K562 (cell line): ENCODE data around the gene SOS1. TPM values are rescaled to one million over a fixed set of nuclear protein-coding genes. Genes with fewer than 3 reads are reported as not detected.

ENCODE experiments used
- ATAC-seq: fragments of 200-7000 bp; cut with Tn5 transposase; 3 replicates; pipeline ENCODE4 v1.9.1; 2020; ENCODE audit warnings: moderate library complexity
- BruUV-seq: library from RNA; stranded (reverse); fragments of 400-500 nt; replicated peaks from 2 replicates; lab custom pipeline; 2021; lab: Mats Ljungman, UMichigan
- CTCF ChIA-PET: fragments of 300-600 bp; formaldehyde crosslinking; extraction: SDS; loops from one replicate; lab custom pipeline; 2021; ENCODE audit warnings: low intra/inter-chr PET ratio; lab: Yijun Ruan, JAX
- POLR2A ChIA-PET: fragments of 300-600, 350-650 bp; sonication (Branson Sonifier 250); formaldehyde crosslinking; extraction: SDS; loops from one replicate; lab custom pipeline; 2021; ENCODE audit warnings: antibody characterized with exemption, inconsistent platforms; lab: Yijun Ruan, JAX
- DNase-seq, 4 experiments: peaks; one replicate each; pipeline versions ENCODE4 v3.0.0 to v3.0.0-alpha.2; 2011 to 2018; ENCODE audit warnings: low spot score in 3 of 4, mixed read lengths in 3 of 4; ENCODE audit errors: extremely low read depth in 1 of 4
- FAIRE-seq: peaks from 2 replicates; lab custom pipeline; 2011; peaks lifted over from hg19 to GRCh38; lab: Jason Lieb, UNC
- H2AFZ ChIP-seq: 2 replicates; pipeline ENCODE4 v1.6.0; 2011; ENCODE audit warnings: low read depth, low read length, control low read depth, inconsistent platforms
- H3K27ac ChIP-seq: fragments of 200-600 bp; 3 replicates; pipeline ENCODE4 v1.8.0; 2011; ENCODE audit warnings: low read depth, mild to moderate bottlenecking, control low read depth, inconsistent platforms, low read length, moderate library complexity, mixed read lengths; ENCODE audit errors: extremely low read depth
- H3K27me3 ChIP-seq, 2 experiments: fragments of 300-600 bp in 1 of 2; 2 replicates in 1 of 2; 3 replicates in 1 of 2; pipeline versions ENCODE4 v1.6.0 to v1.8.0; 2011; ENCODE audit warnings: inconsistent platforms in 2 of 2, low read length in 2 of 2, mild to moderate bottlenecking in 1 of 2, mixed read lengths in 1 of 2, moderate library complexity in 1 of 2; ENCODE audit not compliant: control insufficient read depth in 2 of 2, insufficient read depth in 2 of 2
- H3K36me3 ChIP-seq: fragments of 300-600 bp; 3 replicates; pipeline ENCODE4 v1.8.0; 2011; ENCODE audit warnings: mild to moderate bottlenecking, low read length, inconsistent platforms; ENCODE audit not compliant: control insufficient read depth, insufficient read depth
- H3K4me1 ChIP-seq, 2 experiments: fragments of 200-600 bp in 1 of 2; replicated peaks in 1 of 2; 2 replicates in 1 of 2; 3 replicates in 1 of 2; pipeline versions ENCODE4 v1.5.1 to v1.8.0; 2011; ENCODE audit warnings: inconsistent platforms in 2 of 2, low read length in 2 of 2, mild to moderate bottlenecking in 1 of 2, mixed read lengths in 1 of 2, moderate library complexity in 1 of 2; ENCODE audit not compliant: control insufficient read depth in 2 of 2, insufficient read depth in 2 of 2
- H3K4me2 ChIP-seq: 2 replicates; pipeline ENCODE4 v1.6.1; 2011; ENCODE audit warnings: low read length, control low read depth, inconsistent platforms, mixed read lengths; ENCODE audit not compliant: insufficient read depth
- H3K4me3 ChIP-seq: fragments of 200-600 bp; sonication (generic), shearing (Covaris generic); 2 replicates; pipeline ENCODE4 v1.5.1; 2016; ENCODE audit warnings: control low read depth, inconsistent platforms
- H3K79me2 ChIP-seq: fragments of 200-600 bp; 3 replicates; pipeline ENCODE4 v1.8.0; 2011; ENCODE audit warnings: low read length, inconsistent platforms; ENCODE audit not compliant: control insufficient read depth, insufficient read depth
- H3K9ac ChIP-seq, 2 experiments: 2 replicates each; pipeline versions ENCODE4 v1.6.0 to v1.6.1; 2011; ENCODE audit warnings: low read depth in 2 of 2, low read length in 2 of 2, control low read depth in 1 of 2, inconsistent platforms in 1 of 2, mild to moderate bottlenecking in 1 of 2, mixed read lengths in 1 of 2; ENCODE audit not compliant: insufficient read depth in 1 of 2
- H3K9me1 ChIP-seq: one replicate; pipeline ENCODE4 v1.6.0; 2011; ENCODE audit warnings: inconsistent platforms, mild to moderate bottlenecking, low read length, moderate library complexity; ENCODE audit not compliant: control insufficient read depth, insufficient read depth
- H3K9me3 ChIP-seq: replicated peaks from 2 replicates; pipeline ENCODE4 v1.5.1; 2011; ENCODE audit warnings: low read depth, low read length, inconsistent platforms; ENCODE audit not compliant: control insufficient read depth, insufficient read depth
- H4K20me1 ChIP-seq: replicated peaks from 2 replicates; pipeline ENCODE4 v1.6.1; 2011; ENCODE audit warnings: low read length, inconsistent platforms, mixed read lengths; ENCODE audit not compliant: control insufficient read depth, insufficient read depth
- C11orf30 ChIP-seq: fragments of 450-650 bp; IDR thresholded peaks from 2 replicates; pipeline ENCODE4 v1.6.1; 2016; ENCODE audit warnings: low read depth, mild to moderate bottlenecking
- CXXC5 ChIP-seq: fragments of 250-450 bp; sonication (Bioruptor Pico); IDR thresholded peaks from 2 replicates; pipeline ENCODE4 v1.8.0; 2022; ENCODE audit warnings: inconsistent platforms, mild to moderate bottlenecking, moderate library complexity
- PKNOX1 ChIP-seq: fragments of 450-650 bp; IDR thresholded peaks from 2 replicates; pipeline ENCODE4 v1.6.1; 2016
- SMAD3 ChIP-seq: fragments of 450-650 bp; formaldehyde crosslinking; conservative IDR thresholded peaks from 2 replicates; pipeline ENCODE4 v1.4.0; 2020; ENCODE audit warnings: mild to moderate bottlenecking
- TAL1 ChIP-seq: fragments of 450-650 bp; IDR thresholded peaks from 2 replicates; pipeline ENCODE4 v1.6.1; 2016; ENCODE audit warnings: mild to moderate bottlenecking
- TGIF2 ChIP-seq: sonication (generic); formaldehyde crosslinking; IDR thresholded peaks from 2 replicates; pipeline ENCODE4 v1.8.1; 2022; ENCODE audit warnings: mild to moderate bottlenecking, missing genetic modification reagents, moderate library complexity
- ZEB2 ChIP-seq: fragments of 450-650 bp; IDR thresholded peaks from 2 replicates; pipeline ENCODE4 v1.6.1; 2016
- ZNF133 ChIP-seq: fragments of 250-450 bp; sonication (Bioruptor Pico); IDR thresholded peaks from 2 replicates; pipeline ENCODE4 v1.4.0; 2020; ENCODE audit warnings: mild to moderate bottlenecking
- ZNF316 ChIP-seq: fragments of 450-650 bp; IDR thresholded peaks from 2 replicates; pipeline ENCODE4 v1.6.1; 2016
- ZZZ3 ChIP-seq: fragments of 450-650 bp; IDR thresholded peaks from 2 replicates; pipeline ENCODE4 v1.6.1; 2016; ENCODE audit warnings: antibody characterized with exemption, mild to moderate bottlenecking, moderate library complexity
- WGBS: fragments of 100-300 bp; shearing (Covaris generic); methylation state at CpG from one replicate; pipeline ENCODE4 v1.1.6; 2016; ENCODE audit warnings: low coverage, mixed read lengths; ENCODE audit not compliant: insufficient coverage; ENCODE audit errors: missing lambda C conversion rate; 5-methylcytosine and 5-hydroxymethylcytosine counted together
- in situ Hi-C: fragments of 300-500 bp; cut with MboI; formaldehyde crosslinking; loops from 4 replicates; pipeline ENCODE4 v1.15.0; 2018; ENCODE audit warnings: inconsistent platforms, mixed read lengths
- intact Hi-C: fragments of 100-400 bp; cut with micrococcal nuclease; formaldehyde crosslinking; loops from 2 replicates; pipeline ENCODE4 v1.14.2; 2022
- polyA plus RNA-seq, 8 experiments: library from polyadenylated mRNA; depleted of rRNA in 4 of 8; stranded (reverse) in 5 of 8; unstranded in 3 of 8; fragments of >200 nt; fragmentation: Nextera tagmentation in 2 of 8; fragmentation: Illumina TruSeq in 1 of 8; extraction: Ambion mirVana in 2 of 8; extraction: Trizol in 1 of 8; gene quantifications; 2 replicates each; pipeline versions ENCODE4 v1.2.1 to v1.2.3, GENCODE V29; 2011 to 2014; ENCODE audit warnings: inconsistent platforms in 1 of 8, missing spikeins in 1 of 8
- total RNA-seq, 7 experiments: library from RNA; depleted of rRNA in 6 of 7; stranded (reverse); fragments of >200 nt in 6 of 7; fragmentation: Illumina TruSeq in 2 of 7; extraction: Trizol in 2 of 7; gene quantifications; 2 replicates each; pipeline versions ENCODE4 v1.2.1 to v1.2.3, GENCODE V29; 2011 to 2021; ENCODE audit warnings: low replicate concordance in 1 of 7
- TF ChIP-seq, protein P1 (sequence below): fragments of 200-600 bp; sonication (generic); IDR thresholded peaks from one replicate; pipeline ENCODE4 v1.6.1; 2012; ENCODE audit warnings: mild to moderate bottlenecking, low read depth, low read length, inconsistent platforms

The SOS1 gene
- total and polyA plus RNA-seq, 9 of the 15 experiments (the other 6 are each of a cell fraction or from before 2014, with no cell fraction given): 2.5 to 27.1 (median 16.3) TPM

- Histone ChIP-seq H3K4me3 (no peak overlapping the region), H2AFZ (no peak overlapping the region), H3K4me1 (no peaks in the 10 kb centered on the region), H3K4me2 (no peak overlapping the region), H3K27me3 (no peaks in the 10 kb centered on the region), H3K9me3 (no peaks in the 10 kb centered on the region), H3K27ac (no peak overlapping the region), H3K9me1 (no peaks in the 10 kb centered on the region), H4K20me1 (no peaks in the 10 kb centered on the region), H3K79me2 (no peaks in the 10 kb centered on the region), H3K9ac (no peak overlapping the region), H3K36me3 (peaks cover 25% of the 10 kb centered on the region)
- intact Hi-C loops (no loop called here), in situ Hi-C loops (no loop called here)
- FAIRE-seq (no peak), DNase-seq (no peak), ATAC-seq (no peak)
- WGBS: 85% methylated on average over 6 of the region's 6 CpGs
- POLR2A ChIA-PET: no interaction called here
- CTCF ChIA-PET: no interaction called here
- no TSS peak for BruUV-seq
- TF ChIP-seq ZNF133 (CRISPR knock-in tag): no peak
- TF ChIP-seq CXXC5: no peak
- TF ChIP-seq C11orf30: peak; percentile 42; the same call in 1 of the 2 replicates
- no peak for TF ChIP-seq ZEB2
- TF ChIP-seq ZNF316: peak; percentile 49; the same call in 1 of the 2 replicates
- TF ChIP-seq SMAD3 (CRISPR knock-in tag): no peak
- no peak for TF ChIP-seq ZZZ3
- TF ChIP-seq TAL1: no peak
- no peak for TF ChIP-seq TGIF2 (CRISPR knock-in tag)
- no peak for TF ChIP-seq PKNOX1
- TF ChIP-seq, protein P1, sequence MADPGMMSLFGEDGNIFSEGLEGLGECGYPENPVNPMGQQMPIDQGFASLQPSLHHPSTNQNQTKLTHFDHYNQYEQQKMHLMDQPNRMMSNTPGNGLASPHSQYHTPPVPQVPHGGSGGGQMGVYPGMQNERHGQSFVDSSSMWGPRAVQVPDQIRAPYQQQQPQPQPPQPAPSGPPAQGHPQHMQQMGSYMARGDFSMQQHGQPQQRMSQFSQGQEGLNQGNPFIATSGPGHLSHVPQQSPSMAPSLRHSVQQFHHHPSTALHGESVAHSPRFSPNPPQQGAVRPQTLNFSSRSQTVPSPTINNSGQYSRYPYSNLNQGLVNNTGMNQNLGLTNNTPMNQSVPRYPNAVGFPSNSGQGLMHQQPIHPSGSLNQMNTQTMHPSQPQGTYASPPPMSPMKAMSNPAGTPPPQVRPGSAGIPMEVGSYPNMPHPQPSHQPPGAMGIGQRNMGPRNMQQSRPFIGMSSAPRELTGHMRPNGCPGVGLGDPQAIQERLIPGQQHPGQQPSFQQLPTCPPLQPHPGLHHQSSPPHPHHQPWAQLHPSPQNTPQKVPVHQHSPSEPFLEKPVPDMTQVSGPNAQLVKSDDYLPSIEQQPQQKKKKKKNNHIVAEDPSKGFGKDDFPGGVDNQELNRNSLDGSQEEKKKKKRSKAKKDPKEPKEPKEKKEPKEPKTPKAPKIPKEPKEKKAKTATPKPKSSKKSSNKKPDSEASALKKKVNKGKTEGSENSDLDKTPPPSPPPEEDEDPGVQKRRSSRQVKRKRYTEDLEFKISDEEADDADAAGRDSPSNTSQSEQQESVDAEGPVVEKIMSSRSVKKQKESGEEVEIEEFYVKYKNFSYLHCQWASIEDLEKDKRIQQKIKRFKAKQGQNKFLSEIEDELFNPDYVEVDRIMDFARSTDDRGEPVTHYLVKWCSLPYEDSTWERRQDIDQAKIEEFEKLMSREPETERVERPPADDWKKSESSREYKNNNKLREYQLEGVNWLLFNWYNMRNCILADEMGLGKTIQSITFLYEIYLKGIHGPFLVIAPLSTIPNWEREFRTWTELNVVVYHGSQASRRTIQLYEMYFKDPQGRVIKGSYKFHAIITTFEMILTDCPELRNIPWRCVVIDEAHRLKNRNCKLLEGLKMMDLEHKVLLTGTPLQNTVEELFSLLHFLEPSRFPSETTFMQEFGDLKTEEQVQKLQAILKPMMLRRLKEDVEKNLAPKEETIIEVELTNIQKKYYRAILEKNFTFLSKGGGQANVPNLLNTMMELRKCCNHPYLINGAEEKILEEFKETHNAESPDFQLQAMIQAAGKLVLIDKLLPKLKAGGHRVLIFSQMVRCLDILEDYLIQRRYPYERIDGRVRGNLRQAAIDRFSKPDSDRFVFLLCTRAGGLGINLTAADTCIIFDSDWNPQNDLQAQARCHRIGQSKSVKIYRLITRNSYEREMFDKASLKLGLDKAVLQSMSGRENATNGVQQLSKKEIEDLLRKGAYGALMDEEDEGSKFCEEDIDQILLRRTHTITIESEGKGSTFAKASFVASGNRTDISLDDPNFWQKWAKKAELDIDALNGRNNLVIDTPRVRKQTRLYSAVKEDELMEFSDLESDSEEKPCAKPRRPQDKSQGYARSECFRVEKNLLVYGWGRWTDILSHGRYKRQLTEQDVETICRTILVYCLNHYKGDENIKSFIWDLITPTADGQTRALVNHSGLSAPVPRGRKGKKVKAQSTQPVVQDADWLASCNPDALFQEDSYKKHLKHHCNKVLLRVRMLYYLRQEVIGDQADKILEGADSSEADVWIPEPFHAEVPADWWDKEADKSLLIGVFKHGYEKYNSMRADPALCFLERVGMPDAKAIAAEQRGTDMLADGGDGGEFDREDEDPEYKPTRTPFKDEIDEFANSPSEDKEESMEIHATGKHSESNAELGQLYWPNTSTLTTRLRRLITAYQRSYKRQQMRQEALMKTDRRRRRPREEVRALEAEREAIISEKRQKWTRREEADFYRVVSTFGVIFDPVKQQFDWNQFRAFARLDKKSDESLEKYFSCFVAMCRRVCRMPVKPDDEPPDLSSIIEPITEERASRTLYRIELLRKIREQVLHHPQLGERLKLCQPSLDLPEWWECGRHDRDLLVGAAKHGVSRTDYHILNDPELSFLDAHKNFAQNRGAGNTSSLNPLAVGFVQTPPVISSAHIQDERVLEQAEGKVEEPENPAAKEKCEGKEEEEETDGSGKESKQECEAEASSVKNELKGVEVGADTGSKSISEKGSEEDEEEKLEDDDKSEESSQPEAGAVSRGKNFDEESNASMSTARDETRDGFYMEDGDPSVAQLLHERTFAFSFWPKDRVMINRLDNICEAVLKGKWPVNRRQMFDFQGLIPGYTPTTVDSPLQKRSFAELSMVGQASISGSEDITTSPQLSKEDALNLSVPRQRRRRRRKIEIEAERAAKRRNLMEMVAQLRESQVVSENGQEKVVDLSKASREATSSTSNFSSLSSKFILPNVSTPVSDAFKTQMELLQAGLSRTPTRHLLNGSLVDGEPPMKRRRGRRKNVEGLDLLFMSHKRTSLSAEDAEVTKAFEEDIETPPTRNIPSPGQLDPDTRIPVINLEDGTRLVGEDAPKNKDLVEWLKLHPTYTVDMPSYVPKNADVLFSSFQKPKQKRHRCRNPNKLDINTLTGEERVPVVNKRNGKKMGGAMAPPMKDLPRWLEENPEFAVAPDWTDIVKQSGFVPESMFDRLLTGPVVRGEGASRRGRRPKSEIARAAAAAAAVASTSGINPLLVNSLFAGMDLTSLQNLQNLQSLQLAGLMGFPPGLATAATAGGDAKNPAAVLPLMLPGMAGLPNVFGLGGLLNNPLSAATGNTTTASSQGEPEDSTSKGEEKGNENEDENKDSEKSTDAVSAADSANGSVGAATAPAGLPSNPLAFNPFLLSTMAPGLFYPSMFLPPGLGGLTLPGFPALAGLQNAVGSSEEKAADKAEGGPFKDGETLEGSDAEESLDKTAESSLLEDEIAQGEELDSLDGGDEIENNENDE: no peak
These were observed 98.1 kb downstream of the SOS1 start for GRCh38 chr2:39022642-39023235.
